ENCODE data around the gene FBXW2.

FBXW2 gene, protein sequence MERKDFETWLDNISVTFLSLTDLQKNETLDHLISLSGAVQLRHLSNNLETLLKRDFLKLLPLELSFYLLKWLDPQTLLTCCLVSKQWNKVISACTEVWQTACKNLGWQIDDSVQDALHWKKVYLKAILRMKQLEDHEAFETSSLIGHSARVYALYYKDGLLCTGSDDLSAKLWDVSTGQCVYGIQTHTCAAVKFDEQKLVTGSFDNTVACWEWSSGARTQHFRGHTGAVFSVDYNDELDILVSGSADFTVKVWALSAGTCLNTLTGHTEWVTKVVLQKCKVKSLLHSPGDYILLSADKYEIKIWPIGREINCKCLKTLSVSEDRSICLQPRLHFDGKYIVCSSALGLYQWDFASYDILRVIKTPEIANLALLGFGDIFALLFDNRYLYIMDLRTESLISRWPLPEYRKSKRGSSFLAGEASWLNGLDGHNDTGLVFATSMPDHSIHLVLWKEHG
- long read RNA-seq, full-length matches to known transcripts, result 34 of 98 reads
- long read RNA-seq, partial matches to known transcripts, result 9 of 98 reads
- long read RNA-seq, other reads (novel, unspliced or antisense), result 55 of 98 reads

DNA sequence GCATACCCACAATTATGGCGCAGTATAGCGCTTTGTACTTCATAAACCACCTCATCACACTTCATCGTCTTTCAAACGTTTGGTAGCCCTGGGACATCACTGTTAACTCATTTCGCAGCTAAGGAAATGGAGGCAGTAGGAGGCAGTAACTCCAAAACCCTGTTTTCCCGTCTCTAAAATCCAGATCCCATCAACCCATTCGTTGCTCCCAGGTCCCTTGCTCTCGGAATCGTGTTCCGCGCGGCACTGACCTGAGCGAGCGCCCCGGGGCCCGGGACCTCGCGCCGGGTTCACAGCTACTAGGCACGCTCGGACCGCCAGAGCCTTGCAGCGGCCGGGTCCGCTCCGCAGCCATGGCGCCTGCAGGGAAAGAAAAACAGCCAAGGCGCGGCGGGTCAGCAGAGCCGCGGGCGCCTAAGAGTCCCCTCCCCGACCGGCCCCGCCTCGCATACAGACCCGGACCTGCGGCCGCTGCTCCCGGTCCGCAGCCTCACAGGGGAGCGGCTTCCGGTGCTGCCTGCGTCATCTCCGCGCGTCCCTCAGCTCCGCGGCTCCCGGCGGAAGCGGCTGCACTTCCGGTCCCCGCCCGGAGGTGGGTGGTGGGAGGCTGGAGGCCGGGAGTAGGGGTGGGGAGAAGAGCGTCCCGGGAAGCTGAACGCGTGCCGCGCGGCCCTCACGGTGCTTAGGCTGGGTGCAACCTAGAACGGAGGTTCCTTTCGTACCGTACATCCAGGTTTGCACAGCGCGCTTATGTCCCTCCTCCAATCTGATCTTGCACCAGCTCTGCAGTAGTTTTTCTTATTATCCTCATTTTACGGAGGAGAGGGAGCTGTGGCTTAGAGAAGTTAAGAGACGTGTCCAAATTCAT is at the start of gene FBXW2:
TSS of gene FBXW2 (minus strand) at position 519 of the 868 bp plus-strand sequence. CDS start 5,158 bp downstream, outside the sequence.
- no peaks in the 10 kb centered on the region for H3K27me3 ChIP-seq (ENCODE audit: insufficient read depth, poor library complexity, severe bottlenecking)
- H3K27ac ChIP-seq (replicated peaks), result peak within 1 kb of the TSS; percentile 85
- peak; percentile 89 to 91 for DNase-seq (ENCODE audit: low read depth in 1 of 2, low spot score in 1 of 2)
- peak within 1 kb of the TSS; percentile 67 for H3K4me3 ChIP-seq (replicated peaks; ENCODE audit: insufficient read depth, low read length)
- TF ChIP-seq, protein P1, sequence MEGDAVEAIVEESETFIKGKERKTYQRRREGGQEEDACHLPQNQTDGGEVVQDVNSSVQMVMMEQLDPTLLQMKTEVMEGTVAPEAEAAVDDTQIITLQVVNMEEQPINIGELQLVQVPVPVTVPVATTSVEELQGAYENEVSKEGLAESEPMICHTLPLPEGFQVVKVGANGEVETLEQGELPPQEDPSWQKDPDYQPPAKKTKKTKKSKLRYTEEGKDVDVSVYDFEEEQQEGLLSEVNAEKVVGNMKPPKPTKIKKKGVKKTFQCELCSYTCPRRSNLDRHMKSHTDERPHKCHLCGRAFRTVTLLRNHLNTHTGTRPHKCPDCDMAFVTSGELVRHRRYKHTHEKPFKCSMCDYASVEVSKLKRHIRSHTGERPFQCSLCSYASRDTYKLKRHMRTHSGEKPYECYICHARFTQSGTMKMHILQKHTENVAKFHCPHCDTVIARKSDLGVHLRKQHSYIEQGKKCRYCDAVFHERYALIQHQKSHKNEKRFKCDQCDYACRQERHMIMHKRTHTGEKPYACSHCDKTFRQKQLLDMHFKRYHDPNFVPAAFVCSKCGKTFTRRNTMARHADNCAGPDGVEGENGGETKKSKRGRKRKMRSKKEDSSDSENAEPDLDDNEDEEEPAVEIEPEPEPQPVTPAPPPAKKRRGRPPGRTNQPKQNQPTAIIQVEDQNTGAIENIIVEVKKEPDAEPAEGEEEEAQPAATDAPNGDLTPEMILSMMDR (IDR thresholded peaks at IDR 0.05; ENCODE audit: insufficient read depth, low read length), result no peak
- TF ChIP-seq GABPA (IDR thresholded peaks at IDR 0.05; ENCODE audit: low read depth) (peak; percentile 96), POLR2AphosphoS5 (IDR thresholded peaks at IDR 0.05; ENCODE audit: low read depth) (peak; percentile 97), SPI1 (IDR thresholded peaks at IDR 0.05; ENCODE audit: borderline replicate concordance, low read depth) (peak; percentile 15; the same call in 1 of the 2 replicates)
- TF ChIP-seq, protein P2, sequence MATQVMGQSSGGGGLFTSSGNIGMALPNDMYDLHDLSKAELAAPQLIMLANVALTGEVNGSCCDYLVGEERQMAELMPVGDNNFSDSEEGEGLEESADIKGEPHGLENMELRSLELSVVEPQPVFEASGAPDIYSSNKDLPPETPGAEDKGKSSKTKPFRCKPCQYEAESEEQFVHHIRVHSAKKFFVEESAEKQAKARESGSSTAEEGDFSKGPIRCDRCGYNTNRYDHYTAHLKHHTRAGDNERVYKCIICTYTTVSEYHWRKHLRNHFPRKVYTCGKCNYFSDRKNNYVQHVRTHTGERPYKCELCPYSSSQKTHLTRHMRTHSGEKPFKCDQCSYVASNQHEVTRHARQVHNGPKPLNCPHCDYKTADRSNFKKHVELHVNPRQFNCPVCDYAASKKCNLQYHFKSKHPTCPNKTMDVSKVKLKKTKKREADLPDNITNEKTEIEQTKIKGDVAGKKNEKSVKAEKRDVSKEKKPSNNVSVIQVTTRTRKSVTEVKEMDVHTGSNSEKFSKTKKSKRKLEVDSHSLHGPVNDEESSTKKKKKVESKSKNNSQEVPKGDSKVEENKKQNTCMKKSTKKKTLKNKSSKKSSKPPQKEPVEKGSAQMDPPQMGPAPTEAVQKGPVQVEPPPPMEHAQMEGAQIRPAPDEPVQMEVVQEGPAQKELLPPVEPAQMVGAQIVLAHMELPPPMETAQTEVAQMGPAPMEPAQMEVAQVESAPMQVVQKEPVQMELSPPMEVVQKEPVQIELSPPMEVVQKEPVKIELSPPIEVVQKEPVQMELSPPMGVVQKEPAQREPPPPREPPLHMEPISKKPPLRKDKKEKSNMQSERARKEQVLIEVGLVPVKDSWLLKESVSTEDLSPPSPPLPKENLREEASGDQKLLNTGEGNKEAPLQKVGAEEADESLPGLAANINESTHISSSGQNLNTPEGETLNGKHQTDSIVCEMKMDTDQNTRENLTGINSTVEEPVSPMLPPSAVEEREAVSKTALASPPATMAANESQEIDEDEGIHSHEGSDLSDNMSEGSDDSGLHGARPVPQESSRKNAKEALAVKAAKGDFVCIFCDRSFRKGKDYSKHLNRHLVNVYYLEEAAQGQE (IDR thresholded peaks at IDR 0.05; ENCODE audit: insufficient replicate concordance, low read depth), result peak; percentile 51

DNA sequence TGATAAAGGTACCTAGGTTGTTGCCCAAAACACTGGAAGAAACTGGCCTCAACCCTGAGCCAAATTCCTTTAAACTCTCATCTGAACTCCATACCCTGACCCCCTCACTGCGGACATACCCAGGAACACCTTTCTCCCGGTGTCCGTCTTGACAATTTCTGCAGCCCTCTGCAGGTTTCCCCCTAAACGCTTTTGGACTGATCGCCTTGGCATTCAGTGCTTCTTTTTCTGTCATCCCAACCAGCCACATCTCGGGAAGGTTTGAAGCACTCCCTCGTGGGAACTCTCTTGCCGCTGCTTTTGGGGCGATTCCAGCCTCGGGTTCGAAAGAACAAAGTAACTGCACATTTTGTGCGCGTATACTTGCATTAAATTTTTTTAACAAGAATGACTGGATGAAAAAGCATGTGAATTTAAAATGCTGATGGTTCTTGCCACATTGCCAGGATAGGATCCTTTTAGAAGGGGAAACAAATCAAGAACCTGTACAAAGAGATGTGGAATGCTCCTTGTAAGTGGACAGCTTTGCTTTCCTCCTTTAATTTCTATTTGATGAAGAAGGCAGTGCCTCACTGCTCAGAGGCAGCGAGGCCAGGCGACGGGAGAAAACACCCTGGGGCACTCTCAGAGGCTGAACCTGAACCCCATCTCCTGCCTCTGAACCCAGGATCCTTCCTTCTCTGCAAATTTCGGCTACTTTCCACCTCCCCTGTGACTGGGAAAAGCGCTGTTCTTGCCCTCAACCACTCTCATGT is 48.9 kb upstream of the FBXW2 start:
- no peak for DNase-seq (ENCODE audit: low read depth in 1 of 2, low spot score in 1 of 2)
- H3K27me3 ChIP-seq (ENCODE audit: insufficient read depth, poor library complexity, severe bottlenecking), result no peaks in the 10 kb centered on the region
- peak overlapping the region; percentile 51 for H3K4me3 ChIP-seq (replicated peaks; ENCODE audit: insufficient read depth, low read length)
- H3K27ac ChIP-seq (replicated peaks), result peak overlapping the region; percentile 68
- TF ChIP-seq SPI1 (IDR thresholded peaks at IDR 0.05; ENCODE audit: borderline replicate concordance, low read depth) (no peak), GABPA (IDR thresholded peaks at IDR 0.05; ENCODE audit: low read depth) (no peak), POLR2AphosphoS5 (IDR thresholded peaks at IDR 0.05; ENCODE audit: low read depth) (no peak)
- TF ChIP-seq, protein P1 (IDR thresholded peaks at IDR 0.05; ENCODE audit: insufficient read depth, low read length), result no peak
- TF ChIP-seq, protein P2 (IDR thresholded peaks at IDR 0.05; ENCODE audit: insufficient replicate concordance, low read depth), result no peak

DNA sequence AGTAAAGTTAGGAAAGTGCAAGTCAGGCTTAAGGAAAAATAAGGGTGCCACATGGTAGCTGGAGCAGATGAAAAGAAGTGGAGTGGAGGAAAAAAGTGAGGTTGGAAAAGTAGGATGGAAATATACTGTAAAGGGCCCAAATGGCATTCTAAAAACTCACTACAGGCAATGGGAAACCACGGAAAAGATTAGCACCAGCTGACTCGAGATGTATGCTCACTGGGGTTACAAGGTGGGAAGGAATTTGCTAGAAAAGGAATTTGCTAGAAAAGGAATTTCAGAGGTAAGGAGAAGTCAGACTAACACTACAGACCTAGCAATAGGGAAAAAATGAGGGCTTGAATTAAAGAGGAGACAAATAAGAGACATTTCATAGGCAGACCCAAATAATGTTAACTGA is 45.9 kb upstream of the FBXW2 start:
- TF ChIP-seq, protein P2 (IDR thresholded peaks at IDR 0.05; ENCODE audit: insufficient replicate concordance, low read depth), result no peak
- TF ChIP-seq, protein P1 (IDR thresholded peaks at IDR 0.05; ENCODE audit: insufficient read depth, low read length), result no peak
- no peak for TF ChIP-seq POLR2AphosphoS5 (IDR thresholded peaks at IDR 0.05; ENCODE audit: low read depth)
- TF ChIP-seq GABPA (IDR thresholded peaks at IDR 0.05; ENCODE audit: low read depth), result no peak
- no peak for TF ChIP-seq SPI1 (IDR thresholded peaks at IDR 0.05; ENCODE audit: borderline replicate concordance, low read depth)
- Histone ChIP-seq H3K27ac (replicated peaks) (no peak overlapping the region), H3K4me3 (replicated peaks; ENCODE audit: insufficient read depth, low read length) (no peak overlapping the region), H3K27me3 (ENCODE audit: insufficient read depth, poor library complexity, severe bottlenecking) (no peaks in the 10 kb centered on the region)
- DNase-seq (ENCODE audit: low read depth in 1 of 2, low spot score in 1 of 2), result no peak

Measured in HL-60 (cell line).